DMS79 (cell line): ENCODE results near the gene WDR62.

Source experiments
- DNase-seq: peaks from one replicate; lab custom pipeline; 2025; lab: John Stamatoyannopoulos, UW

WDR62 gene

DNA sequence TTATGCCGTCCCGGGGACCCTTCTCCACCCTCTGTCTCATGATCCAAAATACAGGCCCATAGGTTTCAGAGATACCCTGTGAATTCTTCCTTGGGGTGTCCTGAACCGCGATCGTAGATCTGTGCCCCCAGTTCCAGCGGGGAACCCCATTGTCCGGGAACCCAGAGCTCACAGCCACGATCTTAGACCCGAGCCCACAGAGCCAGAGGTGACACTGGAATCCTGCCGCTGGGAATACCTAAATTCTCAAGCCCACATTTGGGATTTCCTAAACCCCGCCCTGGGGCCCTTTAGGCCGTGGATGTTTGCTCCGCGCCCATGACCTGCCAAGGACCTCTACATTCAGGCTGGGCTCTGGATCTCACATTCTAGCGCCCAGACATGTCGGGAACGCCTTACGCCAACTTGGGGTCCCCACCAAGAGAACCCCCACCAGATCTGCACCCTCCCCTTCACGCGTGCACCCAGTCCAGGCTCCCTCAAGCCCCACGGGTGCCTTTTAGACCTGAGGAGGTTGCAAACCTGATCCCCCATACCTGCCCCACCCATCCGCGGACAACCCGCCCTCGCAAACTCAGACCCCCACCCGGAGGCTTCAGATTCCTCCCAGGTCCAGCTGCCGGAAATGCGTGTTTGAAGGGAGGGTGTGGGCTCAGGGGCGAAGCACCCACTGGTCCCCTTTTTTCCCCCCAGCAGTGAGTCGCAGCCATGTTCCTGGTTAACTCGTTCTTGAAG, 85.8 kb downstream of the WDR62 start:
- DNase-seq: peak; percentile 34

GRCh38 chr19:36141039-36141927, 86.6 kb downstream of the WDR62 start:
- peak; percentile 34 for DNase-seq

- DNase-seq: no peak
These were observed 87.3 kb downstream of the WDR62 start for GRCh38 chr19:36142046-36142445.

DNA sequence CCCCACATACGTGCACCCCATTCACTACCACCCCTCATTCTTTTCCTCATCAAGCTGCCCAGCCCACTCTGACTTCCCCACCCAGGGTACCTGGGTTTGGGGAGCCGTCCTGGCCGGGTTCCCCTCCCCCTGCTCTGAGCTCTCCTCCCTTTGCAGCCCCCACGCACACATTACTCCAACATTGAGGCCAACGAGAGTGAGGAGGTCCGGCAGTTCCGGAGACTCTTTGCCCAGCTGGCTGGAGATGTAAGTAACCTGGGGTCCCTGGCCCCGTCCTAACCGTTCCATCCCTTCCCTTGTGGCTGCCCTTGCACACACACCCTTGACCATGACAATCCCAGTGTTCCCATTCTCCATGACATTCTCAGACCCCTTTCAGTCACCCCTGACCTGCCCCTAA, 87.8 kb downstream of the WDR62 start:
- DNase-seq: no peak

GRCh38 chr19:36144624-36145023, 89.9 kb downstream of the WDR62 start:
- no peak for DNase-seq

DNA sequence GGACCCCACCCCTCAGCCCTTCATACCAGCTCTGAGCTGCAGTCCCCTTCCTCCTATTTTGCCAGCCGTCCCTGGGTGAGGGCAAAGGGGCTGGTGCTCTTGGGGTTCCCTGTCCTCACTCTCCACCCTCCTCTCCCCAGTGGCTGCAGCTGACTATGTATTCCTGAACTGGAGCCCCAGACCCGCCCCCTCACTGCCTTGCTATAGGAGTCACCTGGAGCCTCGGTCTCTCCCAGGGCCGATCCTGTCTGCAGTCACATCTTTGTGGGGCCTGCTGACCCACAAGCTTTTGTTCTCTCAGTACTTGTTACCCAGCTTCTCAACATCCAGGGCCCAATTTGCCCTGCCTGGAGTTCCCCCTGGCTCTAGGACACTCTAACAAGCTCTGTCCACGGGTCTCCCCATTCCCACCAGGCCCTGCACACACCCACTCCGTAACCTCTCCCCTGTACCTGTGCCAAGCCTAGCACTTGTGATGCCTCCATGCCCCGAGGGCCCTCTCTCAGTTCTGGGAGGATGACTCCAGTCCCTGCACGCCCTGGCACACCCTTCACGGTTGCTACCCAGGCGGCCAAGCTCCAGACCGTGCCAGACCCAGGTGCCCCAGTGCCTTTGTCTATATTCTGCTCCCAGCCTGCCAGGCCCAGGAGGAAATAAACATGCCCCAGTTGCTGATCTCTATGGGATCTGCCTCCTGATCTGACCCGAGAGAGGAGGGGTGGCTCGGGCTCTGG, 95.1 kb downstream of the WDR62 start:
- DNase-seq: no peak

- no peak for DNase-seq
These were observed 95.9 kb downstream of the WDR62 start for GRCh38 chr19:36150586-36150985.

DNA sequence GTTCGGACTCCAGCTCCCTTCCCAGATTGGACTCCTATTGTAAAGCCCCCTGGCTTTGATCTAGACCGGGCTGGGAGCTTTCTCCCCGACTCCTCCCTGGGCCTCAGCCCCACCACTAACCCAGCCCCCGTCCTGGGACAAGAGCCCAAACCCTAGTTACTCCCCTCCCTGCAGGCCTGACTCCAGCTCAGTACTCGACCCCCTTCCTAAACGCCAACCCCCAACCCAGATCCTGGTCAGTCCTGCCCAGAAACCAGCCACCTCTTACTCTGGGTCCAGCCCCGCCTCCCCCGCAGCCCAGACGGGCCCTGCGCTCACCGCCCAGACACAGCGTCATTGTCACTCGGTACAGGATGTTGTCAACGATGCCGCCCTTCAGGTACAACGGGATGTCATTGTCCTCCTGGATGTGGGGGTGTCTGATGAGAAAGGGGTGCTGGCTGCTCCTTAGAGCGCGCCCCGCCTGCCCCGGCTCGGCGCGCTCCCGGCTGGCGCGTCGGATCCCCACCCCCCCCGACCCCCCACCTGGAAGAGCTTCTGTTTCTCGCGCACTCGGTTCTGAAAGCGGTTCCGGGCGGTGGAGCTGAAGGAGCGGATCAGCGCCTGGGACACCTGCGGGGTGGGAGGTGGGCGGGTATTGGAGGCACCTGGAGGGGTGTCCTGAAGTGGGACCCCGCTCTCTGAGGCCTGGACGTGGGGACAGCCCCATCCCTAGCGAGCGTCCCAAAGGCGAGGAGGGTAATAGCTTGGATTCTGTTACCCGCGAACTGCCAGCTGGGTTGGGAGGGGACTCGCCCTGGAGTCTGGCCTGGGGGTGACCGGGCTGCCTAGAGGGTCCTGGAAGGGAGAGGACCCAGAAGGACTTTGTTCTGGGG, 96.7 kb downstream of the WDR62 start:
- DNase-seq: no peak

GRCh38 chr19:36152019-36152351, 97.3 kb downstream of the WDR62 start:
- no peak for DNase-seq

DNA sequence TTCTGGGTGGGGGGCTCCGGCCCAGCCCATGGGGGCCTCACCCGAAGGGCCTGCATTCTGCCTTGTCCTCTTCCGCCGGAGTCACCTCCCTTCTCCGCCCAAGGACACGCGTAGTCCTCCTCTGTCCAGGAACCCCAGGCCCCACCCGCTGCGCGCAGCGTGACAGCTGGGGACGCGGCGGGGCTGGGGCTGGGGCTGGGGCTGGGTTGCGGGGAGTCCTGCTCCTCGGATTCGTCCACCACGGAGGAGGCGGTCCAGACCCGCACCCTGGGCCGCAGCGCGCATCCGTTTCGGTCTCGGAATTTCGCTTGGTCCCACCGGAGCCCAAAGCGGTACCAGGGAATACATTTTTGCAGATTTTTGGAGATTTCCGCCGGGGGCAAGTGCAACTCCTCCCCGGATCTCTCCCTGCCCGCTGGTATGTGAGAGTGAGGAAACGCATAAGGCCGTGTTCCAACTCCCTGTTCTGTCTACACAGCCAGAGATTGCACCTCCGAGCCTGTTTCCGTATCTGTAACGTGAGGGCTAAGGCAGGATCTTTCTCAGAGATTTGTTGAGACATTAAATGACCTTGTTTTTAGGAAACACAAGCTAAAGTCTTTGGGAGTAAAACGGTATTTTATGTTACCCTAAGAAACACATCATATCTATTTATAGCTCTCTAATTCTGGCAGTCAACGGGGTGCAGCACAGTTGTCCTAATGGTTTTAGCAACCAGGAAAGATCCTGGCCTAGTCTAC, 97.8 kb downstream of the WDR62 start, which contains the start of gene COX7A1:
TSS of gene COX7A1 (minus strand) at position 96 of the 740 bp plus-strand sequence. CDS start at position 56, 40 bp downstream.
- no peak for DNase-seq

- DNase-seq: no peak
These were observed 98.4 kb downstream of the WDR62 start for GRCh38 chr19:36153126-36153525.
